Spinal cord (tissue), 10 donors: ENCODE measurements around the gene EIF4G3. TPM values are rescaled to one million over a fixed set of nuclear protein-coding genes. Genes with fewer than 3 reads are reported as not detected.
"Not testable (repeated sequence)": the region's sequence is repeated elsewhere in the genome, so short reads cannot be mapped to it uniquely, and the experiment has no call there.

Experiments used
- DNase-seq, 6 donors: peaks; one replicate each; pipeline versions ENCODE4 v3.0.0 to v3.0.0-alpha.2; 2013 to 2015; ENCODE audit warnings: low spot score in 6 of 6, low read depth in 4 of 6
- H3K27ac ChIP-seq: one replicate; pipeline ENCODE4 v1.5.1; 2013; ENCODE audit warnings: low read depth, low read length, control low read depth
- H3K27me3 ChIP-seq: one replicate; pipeline ENCODE4 v1.6.1; 2013; ENCODE audit warnings: low read length; ENCODE audit not compliant: control insufficient read depth, insufficient read depth
- H3K36me3 ChIP-seq: one replicate; pipeline ENCODE4 v1.6.1; 2013; ENCODE audit warnings: low read length; ENCODE audit not compliant: control insufficient read depth, insufficient read depth
- H3K4me1 ChIP-seq: one replicate; pipeline ENCODE4 v1.6.1; 2013; ENCODE audit warnings: low read length; ENCODE audit not compliant: control insufficient read depth, insufficient read depth
- H3K4me3 ChIP-seq: one replicate; pipeline ENCODE4 v1.5.1; 2013; ENCODE audit warnings: low read depth, low read length, control low read depth
- H3K9me3 ChIP-seq: one replicate; pipeline ENCODE4 v1.6.1; 2013; ENCODE audit warnings: low read length; ENCODE audit not compliant: control insufficient read depth, insufficient read depth
- WGBS: methylation state at CpG from one replicate; pipeline ENCODE4 v1.1.5; 2013; ENCODE audit warnings: missing lambda C conversion rate; ENCODE audit not compliant: insufficient coverage; 5-methylcytosine and 5-hydroxymethylcytosine counted together
- polyA plus RNA-seq, 2 donors: library from polyadenylated mRNA; unstranded; fragments of 120-200 nt; gene quantifications; one replicate each; pipeline ENCODE4 v1.2.1, GENCODE V29; 2013; ENCODE audit not compliant: insufficient read length in 2 of 2
- total RNA-seq, 2 donors: library from RNA; depleted of rRNA in 1 of 2; stranded (reverse); fragments of 120-200 nt in 1 of 2; fragments of >200 nt in 1 of 2; gene quantifications; one replicate each; pipeline versions ENCODE4 v1.2.3 to v1.2.4, GENCODE V29; 2013 to 2014
- donor health status: healthy.

EIF4G3 gene
- total and polyA plus RNA-seq, 4 donors = 68.7 to 111 (median 91.9) TPM

DNA sequence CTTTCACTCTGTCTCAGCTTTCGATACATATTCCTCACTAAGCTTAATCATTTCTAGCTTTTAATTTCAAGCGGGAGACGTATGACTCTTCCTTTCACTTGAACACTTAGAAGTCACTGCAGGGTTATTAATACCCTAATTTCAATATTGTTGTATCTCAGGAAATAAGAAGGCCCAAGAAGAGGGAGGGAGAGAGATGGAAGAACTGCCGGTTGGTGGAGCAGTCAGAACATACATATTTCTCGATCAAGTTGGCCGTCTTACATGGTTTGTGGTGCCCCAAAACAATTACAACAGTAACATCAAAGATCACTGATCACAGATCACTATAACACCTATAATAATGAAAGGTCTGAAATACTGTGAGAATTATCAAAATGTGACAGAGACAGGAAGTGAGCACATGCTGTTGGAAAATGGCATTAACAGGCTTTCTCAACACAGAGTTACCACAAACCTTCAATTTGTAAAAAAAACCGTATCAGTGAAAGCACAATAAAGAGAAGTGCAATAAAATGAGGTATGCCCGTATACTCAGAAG lies 244.2 kb downstream of the EIF4G3 start:
- DNase-seq = no peak
- Histone ChIP-seq H3K36me3 (no peaks in the 10 kb centered on the region), H3K27ac (no peak overlapping the region), H3K9me3 (no peaks in the 10 kb centered on the region), H3K27me3 (no peaks in the 10 kb centered on the region), H3K4me3 (no peak overlapping the region), H3K4me1 (no peaks in the 10 kb centered on the region)
- 83% methylated on average over 1 of the region's 8 CpGs for WGBS

DNA sequence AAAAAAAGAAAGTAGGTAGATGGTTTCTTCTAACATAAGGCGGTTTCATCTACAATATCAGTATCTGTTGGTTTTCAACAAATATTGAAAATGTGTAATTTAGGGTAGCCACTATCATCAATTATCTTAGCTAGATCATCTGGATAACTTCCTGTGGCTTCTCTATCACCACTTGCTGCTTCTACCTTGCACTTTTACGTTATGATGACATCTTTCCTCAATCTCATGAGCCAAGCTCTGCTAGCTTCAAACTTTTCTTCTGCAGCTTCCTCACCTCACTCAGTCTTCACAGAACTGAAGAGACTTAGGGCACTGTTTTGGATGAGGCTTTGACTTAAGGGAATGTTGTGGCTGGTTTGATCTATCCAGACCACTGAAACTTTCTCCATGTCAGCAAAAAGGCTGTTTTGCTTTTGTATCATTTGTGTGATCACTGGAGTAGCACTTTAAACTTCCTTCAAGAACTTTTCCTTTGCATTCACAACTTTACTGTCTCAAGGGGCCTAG lies 244.7 kb downstream of the EIF4G3 start:
- H3K4me1 ChIP-seq = no peaks in the 10 kb centered on the region
- no peak overlapping the region for H3K4me3 ChIP-seq
- no peak for DNase-seq
- H3K27me3 ChIP-seq = no peaks in the 10 kb centered on the region
- no CpG with 5 or more reads among the region's 2 CpGs for WGBS
- H3K36me3 ChIP-seq = no peaks in the 10 kb centered on the region
- no peaks in the 10 kb centered on the region for H3K9me3 ChIP-seq
- H3K27ac ChIP-seq = no peak overlapping the region

DNA sequence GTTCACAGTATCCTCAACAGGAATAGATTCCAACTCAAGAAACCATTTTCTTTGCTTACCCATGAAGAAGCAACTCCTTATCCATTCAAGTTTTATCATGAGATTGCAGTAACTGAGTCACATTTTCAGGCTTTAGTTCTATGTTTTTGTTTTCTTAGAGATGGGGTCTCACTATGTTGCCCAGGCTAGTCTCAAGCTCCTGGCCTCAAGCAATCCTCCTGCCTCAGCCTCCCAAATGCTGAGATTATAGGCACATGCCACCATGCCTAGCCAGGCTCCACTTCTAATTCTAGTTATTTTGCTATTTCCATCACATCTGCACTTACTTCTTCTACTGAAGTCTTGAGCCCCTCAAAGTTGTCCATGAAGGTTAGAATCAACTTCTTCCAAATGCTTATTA lies 246.3 kb downstream of the EIF4G3 start:
- H3K27ac ChIP-seq = no peak overlapping the region
- no peak overlapping the region for H3K4me3 ChIP-seq
- no peaks in the 10 kb centered on the region for H3K4me1 ChIP-seq

GRCh38 chr1:20928146-20928545 lies 248.6 kb downstream of the EIF4G3 start:
- no peaks in the 10 kb centered on the region for H3K27me3 ChIP-seq
- no peak overlapping the region for H3K4me3 ChIP-seq
- WGBS = 96% methylated on average over 3 of the region's 4 CpGs
- H3K36me3 ChIP-seq = no peaks in the 10 kb centered on the region
- no peak overlapping the region for H3K27ac ChIP-seq
- H3K9me3 ChIP-seq = no peaks in the 10 kb centered on the region
- DNase-seq = no peak
- H3K4me1 ChIP-seq = no peaks in the 10 kb centered on the region

More for the DNA sequence above, 246.3 kb downstream of the EIF4G3 start:
- Histone ChIP-seq H3K36me3 (no peaks in the 10 kb centered on the region), H3K9me3 (no peaks in the 10 kb centered on the region), H3K27me3 (no peaks in the 10 kb centered on the region)
- DNase-seq = no peak

DNA sequence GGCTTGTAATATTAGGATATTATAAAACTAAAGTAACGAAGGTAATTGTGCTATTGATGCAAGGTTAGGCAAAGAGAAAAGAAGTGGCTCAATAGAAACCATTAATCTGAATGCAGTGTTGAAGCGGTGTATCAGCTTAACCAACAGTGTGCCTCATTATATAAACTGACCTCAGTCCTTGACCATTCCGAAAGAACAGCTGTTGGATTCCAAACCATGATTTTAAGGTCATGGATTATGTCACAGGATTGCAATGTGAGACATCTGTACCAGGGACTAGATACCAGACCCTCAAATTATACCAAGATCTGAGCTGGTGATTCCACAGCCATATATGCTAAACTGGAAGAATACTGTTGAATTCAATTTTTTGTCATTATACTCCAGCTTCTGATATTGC lies 255.4 kb downstream of the EIF4G3 start:
- no peak for DNase-seq
- Histone ChIP-seq H3K27me3 (no peaks in the 10 kb centered on the region), H3K36me3 (no peaks in the 10 kb centered on the region), H3K4me3 (no peak overlapping the region), H3K4me1 (no peaks in the 10 kb centered on the region), H3K9me3 (no peaks in the 10 kb centered on the region), H3K27ac (no peak overlapping the region)
- no CpG with 5 or more reads among the region's 3 CpGs for WGBS

DNA sequence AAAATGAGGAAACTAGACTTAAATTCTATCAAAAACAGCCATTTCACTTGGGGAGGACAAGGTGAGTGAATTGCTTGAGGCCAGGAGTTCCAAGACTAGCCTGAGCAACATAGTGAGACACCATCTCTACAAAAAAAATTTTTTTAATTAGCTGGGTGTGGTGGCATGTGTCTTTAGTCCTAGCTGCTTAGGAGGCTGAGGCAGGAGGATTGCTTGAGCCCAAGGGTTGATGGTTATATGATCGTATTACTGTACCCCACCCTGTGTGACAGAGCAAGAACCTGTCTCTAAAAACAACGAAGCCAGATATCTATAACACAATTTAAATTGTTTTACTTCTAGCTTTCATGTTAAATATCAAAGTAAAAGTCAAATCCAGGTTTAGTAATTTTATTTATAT lies 263.5 kb downstream of the EIF4G3 start:
- Histone ChIP-seq H3K27me3 (no peaks in the 10 kb centered on the region), H3K36me3 (no peaks in the 10 kb centered on the region), H3K4me3 (no peak overlapping the region), H3K4me1 (no peaks in the 10 kb centered on the region), H3K27ac (no peak overlapping the region), H3K9me3 (no peaks in the 10 kb centered on the region)
- no CpG with 5 or more reads among the region's 2 CpGs for WGBS
- no peak for DNase-seq

GRCh38 chr1:20907526-20907925 lies 269.2 kb downstream of the EIF4G3 start:
- H3K4me1 ChIP-seq, H3K36me3 ChIP-seq, H3K4me3 ChIP-seq, H3K9me3 ChIP-seq, H3K27me3 ChIP-seq, DNase-seq, H3K27ac ChIP-seq: not testable (repeated sequence)
- WGBS = no CpG with 5 or more reads among the region's 2 CpGs

GRCh38 chr1:20903437-20903836 lies 273.3 kb downstream of the EIF4G3 start:
- Histone ChIP-seq H3K4me3 (no peak overlapping the region), H3K36me3 (no peaks in the 10 kb centered on the region), H3K27me3 (no peaks in the 10 kb centered on the region), H3K4me1 (no peaks in the 10 kb centered on the region), H3K27ac (no peak overlapping the region), H3K9me3 (no peaks in the 10 kb centered on the region)
- peak in 1 of 6 donors; percentile 57 for DNase-seq
- WGBS = no CpG with 5 or more reads among the region's 2 CpGs

DNA sequence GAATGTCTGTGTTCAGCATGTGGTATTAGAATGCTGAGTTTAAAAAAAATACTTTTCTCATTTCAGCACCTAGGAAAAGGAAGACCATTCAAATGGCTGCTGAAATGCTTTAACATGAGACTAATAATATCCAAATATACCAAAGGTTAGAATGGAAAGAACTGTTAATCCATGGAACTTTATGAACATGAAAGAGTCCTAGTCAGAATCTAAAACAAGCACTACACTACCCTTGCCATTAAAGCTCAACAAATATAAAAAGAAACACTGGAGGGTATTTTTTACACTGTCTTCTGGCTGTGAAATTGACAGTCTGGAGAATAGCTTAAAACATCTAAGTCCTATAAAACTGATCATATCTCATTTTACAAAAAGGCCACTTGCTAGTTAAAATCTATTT lies 276.6 kb downstream of the EIF4G3 start:
- H3K36me3 ChIP-seq = no peaks in the 10 kb centered on the region
- H3K4me1 ChIP-seq = no peaks in the 10 kb centered on the region
- no peak overlapping the region for H3K27ac ChIP-seq
- H3K9me3 ChIP-seq = no peaks in the 10 kb centered on the region
- H3K27me3 ChIP-seq = no peaks in the 10 kb centered on the region
- no peak for DNase-seq
- H3K4me3 ChIP-seq = no peak overlapping the region

DNA sequence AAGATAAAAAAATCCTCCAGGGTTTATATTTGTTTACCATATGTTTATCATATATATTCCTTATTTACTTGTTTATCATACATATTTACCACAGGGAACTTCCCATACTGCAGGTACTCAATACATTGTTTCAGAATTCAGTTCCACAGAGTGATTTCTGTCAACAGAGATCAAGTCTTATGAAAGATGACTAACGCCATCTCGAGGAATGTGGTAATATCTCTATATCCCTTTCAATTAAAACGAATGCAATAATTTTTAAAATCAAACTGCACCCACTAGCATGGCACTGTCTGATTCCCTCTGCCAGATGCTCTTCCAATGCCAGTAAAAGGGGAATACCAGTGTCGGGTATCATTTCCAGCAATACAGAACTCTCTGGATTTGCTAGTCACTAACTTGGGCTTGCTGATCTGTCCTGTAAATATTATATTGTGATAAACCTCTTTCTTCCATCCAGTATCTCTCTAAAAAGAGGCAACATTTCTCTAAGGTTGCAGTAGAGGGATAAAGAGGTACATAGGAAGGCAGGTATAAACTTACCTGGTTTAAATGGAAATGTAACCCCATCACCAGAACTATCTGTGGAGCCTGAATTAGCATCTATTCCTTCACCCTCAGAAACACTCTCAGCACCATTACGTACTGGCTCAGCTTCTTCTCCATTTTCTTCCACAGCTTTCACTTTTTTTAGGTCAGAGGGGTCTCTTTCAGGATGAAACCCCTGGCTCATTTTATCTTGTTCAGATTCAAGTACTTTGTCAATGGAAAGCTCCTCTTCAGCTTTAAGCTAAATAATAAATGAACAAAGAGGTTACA lies 277.3 kb downstream of the EIF4G3 start:
- no peaks in the 10 kb centered on the region for H3K36me3 ChIP-seq
- no peaks in the 10 kb centered on the region for H3K9me3 ChIP-seq
- no peak overlapping the region for H3K27ac ChIP-seq
- no peaks in the 10 kb centered on the region for H3K27me3 ChIP-seq
- no CpG with 5 or more reads among the region's 5 CpGs for WGBS
- DNase-seq = no peak
- H3K4me3 ChIP-seq = no peak overlapping the region
- H3K4me1 ChIP-seq = no peaks in the 10 kb centered on the region
